ENCODE measurements around the gene TDRD10. TPM values are rescaled to one million over a fixed set of nuclear protein-coding genes. Genes with fewer than 3 reads are reported as not detected.

Gene TDRD10
- total RNA-seq, 1 experiment from 2014 or later, result 0.38 TPM

GRCh38 chr1:154567386-154568156 is 65.6 kb downstream of the TDRD10 start, which contains the start of gene CHRNB2:
TSS of gene CHRNB2 (plus strand) at chr1:154567778. CDS start at chr1:154568045, 267 bp downstream.
- Histone ChIP-seq H3K4me3 (ENCODE audit: insufficient read depth, low read depth, low read length) (peak within 1 kb of the TSS; percentile 54), H3K27me3 (ENCODE audit: control insufficient read depth, insufficient read depth, low read length) (peaks cover 7% of the 10 kb centered on the region; the same call in 1 of the 2 replicates), H3K36me3 (replicated peaks; ENCODE audit: control insufficient read depth, insufficient read depth, low read length) (no peaks in the 10 kb centered on the region)
- peak; percentile 99 for DNase-seq

DNA sequence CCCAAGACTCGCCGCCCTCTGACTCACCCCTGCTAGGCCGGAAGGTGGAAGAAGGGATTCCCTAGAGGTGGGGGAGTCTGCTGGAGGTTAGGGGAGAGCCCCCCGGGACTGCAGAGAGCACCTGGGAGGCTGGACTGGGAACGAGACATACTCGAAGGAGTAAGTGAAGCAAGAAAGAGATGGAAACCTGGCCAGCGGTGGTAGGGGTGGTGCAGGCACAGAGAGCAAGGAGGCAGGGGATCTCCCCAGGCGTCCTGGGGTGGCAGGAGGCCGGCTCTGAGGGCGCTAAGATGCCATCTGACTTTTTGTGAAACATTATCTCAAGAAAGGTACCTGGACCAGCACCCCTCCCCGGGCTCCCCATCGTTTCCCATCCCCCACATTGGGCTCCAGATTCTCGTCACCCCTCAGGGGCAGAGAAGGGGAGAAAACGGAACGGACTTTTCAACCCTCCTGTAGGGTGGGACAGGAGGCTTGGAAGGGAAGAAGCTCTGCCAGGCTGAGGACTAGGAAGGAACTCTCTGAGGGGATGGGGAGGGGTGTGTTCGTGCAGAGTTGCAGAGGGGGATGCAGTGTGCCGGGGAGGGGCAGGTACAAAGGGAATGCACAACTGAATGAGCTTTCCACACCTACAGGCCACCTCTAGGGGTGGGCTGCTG is 66.3 kb downstream of the TDRD10 start:
- H3K27me3 ChIP-seq (ENCODE audit: control insufficient read depth, insufficient read depth, low read length), result peaks cover 7% of the 10 kb centered on the region; the same call in 1 of the 2 replicates
- no peak for DNase-seq
- H3K4me3 ChIP-seq (ENCODE audit: insufficient read depth, low read depth, low read length), result peak overlapping the region; percentile 33
- no peaks in the 10 kb centered on the region for H3K36me3 ChIP-seq (replicated peaks; ENCODE audit: control insufficient read depth, insufficient read depth, low read length)

- no peak overlapping the region for H3K4me3 ChIP-seq (ENCODE audit: insufficient read depth, low read depth, low read length)
- H3K36me3 ChIP-seq (replicated peaks; ENCODE audit: control insufficient read depth, insufficient read depth, low read length), result no peaks in the 10 kb centered on the region
- peaks cover 7% of the 10 kb centered on the region; the same call in 1 of the 2 replicates for H3K27me3 ChIP-seq (ENCODE audit: control insufficient read depth, insufficient read depth, low read length)
- no peak for DNase-seq
Observed at GRCh38 chr1:154571244-154571963, 69.4 kb downstream of the TDRD10 start.

DNA sequence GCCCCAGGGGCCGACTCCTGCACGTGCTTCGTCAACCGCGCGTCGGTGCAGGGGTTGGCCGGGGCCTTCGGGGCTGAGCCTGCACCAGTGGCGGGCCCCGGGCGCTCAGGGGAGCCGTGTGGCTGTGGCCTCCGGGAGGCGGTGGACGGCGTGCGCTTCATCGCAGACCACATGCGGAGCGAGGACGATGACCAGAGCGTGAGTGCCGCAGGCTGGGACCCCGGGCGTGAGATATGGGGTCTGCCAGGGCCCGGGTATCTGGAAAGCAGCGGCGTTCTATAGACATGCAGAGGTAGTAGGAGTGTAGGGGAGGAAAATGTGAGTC is 69.9 kb downstream of the TDRD10 start:
- Histone ChIP-seq H3K36me3 (replicated peaks; ENCODE audit: control insufficient read depth, insufficient read depth, low read length) (no peaks in the 10 kb centered on the region), H3K27me3 (ENCODE audit: control insufficient read depth, insufficient read depth, low read length) (peaks cover 7% of the 10 kb centered on the region; the same call in 1 of the 2 replicates), H3K4me3 (ENCODE audit: insufficient read depth, low read depth, low read length) (no peak overlapping the region)
- DNase-seq, result peak; percentile 52

GRCh38 chr1:154572468-154573167 is 70.6 kb downstream of the TDRD10 start:
- 0 out of 2 replicates have a peak, but pooled peaks cover 2% of the 10 kb centered on the region for H3K36me3 ChIP-seq (replicated peaks; ENCODE audit: control insufficient read depth, insufficient read depth, low read length)
- H3K4me3 ChIP-seq (ENCODE audit: insufficient read depth, low read depth, low read length), result no peak overlapping the region
- peak; percentile 72 for DNase-seq
- peaks cover 7% of the 10 kb centered on the region; the same call in 1 of the 2 replicates for H3K27me3 ChIP-seq (ENCODE audit: control insufficient read depth, insufficient read depth, low read length)

GRCh38 chr1:154573168-154573510 is 71.1 kb downstream of the TDRD10 start:
- H3K36me3 ChIP-seq (replicated peaks; ENCODE audit: control insufficient read depth, insufficient read depth, low read length), result peaks cover 5% of the 10 kb centered on the region
- no peak for DNase-seq
- H3K4me3 ChIP-seq (ENCODE audit: insufficient read depth, low read depth, low read length), result no peak overlapping the region
- peaks cover 7% of the 10 kb centered on the region; the same call in 1 of the 2 replicates for H3K27me3 ChIP-seq (ENCODE audit: control insufficient read depth, insufficient read depth, low read length)

DNA sequence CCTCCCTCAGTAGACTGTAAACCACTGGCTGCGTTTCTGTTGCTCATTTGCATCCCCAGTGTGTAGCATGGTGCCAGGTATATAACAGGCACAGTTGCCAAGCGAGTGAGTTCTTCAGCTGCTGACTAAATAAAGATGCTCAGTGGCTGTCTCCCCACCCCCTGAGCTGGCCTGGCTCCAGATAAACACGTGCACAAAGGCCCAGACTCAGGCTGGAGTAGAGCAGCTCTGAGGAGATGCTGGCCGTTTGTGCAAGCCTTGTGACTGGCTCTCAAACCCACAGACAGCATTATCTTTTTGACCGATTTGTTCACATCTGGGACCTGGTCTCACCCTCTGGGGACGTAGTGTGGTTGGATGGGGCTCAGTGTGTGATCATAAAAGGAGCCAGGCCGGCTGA is 72.7 kb downstream of the TDRD10 start:
- Histone ChIP-seq H3K27me3 (ENCODE audit: control insufficient read depth, insufficient read depth, low read length) (no peaks in the 10 kb centered on the region; the same call in 1 of the 2 replicates), H3K36me3 (replicated peaks; ENCODE audit: control insufficient read depth, insufficient read depth, low read length) (peaks cover 18% of the 10 kb centered on the region), H3K4me3 (ENCODE audit: insufficient read depth, low read depth, low read length) (no peak overlapping the region)
- peak; percentile 41 for DNase-seq

GRCh38 chr1:154575147-154575927 is 73.3 kb downstream of the TDRD10 start:
- Histone ChIP-seq H3K36me3 (replicated peaks; ENCODE audit: control insufficient read depth, insufficient read depth, low read length) (peaks cover 20% of the 10 kb centered on the region), H3K27me3 (ENCODE audit: control insufficient read depth, insufficient read depth, low read length) (no peaks in the 10 kb centered on the region)
- DNase-seq, result peak; percentile 57

GRCh38 chr1:154575951-154576566 is 74.0 kb downstream of the TDRD10 start:
- no peaks in the 10 kb centered on the region for H3K27me3 ChIP-seq (ENCODE audit: control insufficient read depth, insufficient read depth, low read length)

More at GRCh38 chr1:154575147-154575927, 73.3 kb downstream of the TDRD10 start:
- H3K4me3 ChIP-seq (ENCODE audit: insufficient read depth, low read depth, low read length), result no peak overlapping the region

DNA sequence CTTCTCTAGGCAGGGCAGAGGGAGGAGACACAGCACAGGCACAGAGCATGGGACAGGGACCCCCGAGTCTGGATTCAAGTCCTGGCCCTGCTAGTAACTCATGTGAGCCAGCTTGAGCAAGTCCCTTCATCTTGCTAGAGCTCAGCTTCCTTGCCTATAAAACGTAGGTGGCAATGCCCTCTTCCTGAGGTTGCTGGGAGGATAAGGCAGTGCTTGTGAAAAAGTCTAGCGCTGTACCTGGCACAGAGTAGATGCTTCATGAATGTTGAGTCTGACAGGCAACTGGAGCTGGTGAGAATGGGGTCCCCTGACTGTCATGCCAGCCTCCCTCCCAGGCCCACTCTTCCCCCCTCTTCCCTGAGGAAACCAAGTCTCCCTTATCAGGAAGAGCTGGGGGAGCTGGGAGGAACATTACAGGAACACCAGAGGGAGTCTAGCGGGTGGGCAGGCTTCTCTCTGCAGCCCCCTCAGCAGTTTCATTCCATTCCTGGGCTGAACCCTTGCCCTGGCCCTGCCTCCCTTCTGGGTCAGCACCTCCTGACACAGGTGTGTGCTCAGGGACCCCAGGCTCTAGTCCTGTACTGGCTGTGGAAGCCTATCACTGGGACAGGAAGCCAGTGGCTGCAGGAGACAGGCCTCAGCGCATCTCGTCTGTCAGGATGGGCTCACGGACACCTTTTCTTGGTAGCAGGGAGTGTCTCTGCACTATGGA is 75.5 kb downstream of the TDRD10 start:
- no peak for DNase-seq
- Histone ChIP-seq H3K4me3 (ENCODE audit: insufficient read depth, low read depth, low read length) (no peak overlapping the region), H3K27me3 (ENCODE audit: control insufficient read depth, insufficient read depth, low read length) (no peaks in the 10 kb centered on the region), H3K36me3 (replicated peaks; ENCODE audit: control insufficient read depth, insufficient read depth, low read length) (peaks cover 29% of the 10 kb centered on the region)

More at GRCh38 chr1:154575951-154576566, 74.0 kb downstream of the TDRD10 start:
- DNase-seq, result no peak
- H3K36me3 ChIP-seq (replicated peaks; ENCODE audit: control insufficient read depth, insufficient read depth, low read length), result peaks cover 24% of the 10 kb centered on the region
- H3K4me3 ChIP-seq (ENCODE audit: insufficient read depth, low read depth, low read length), result no peak overlapping the region

GRCh38 chr1:154578058-154578418 is 76.0 kb downstream of the TDRD10 start:
- Histone ChIP-seq H3K4me3 (ENCODE audit: insufficient read depth, low read depth, low read length) (no peak overlapping the region), H3K27me3 (ENCODE audit: control insufficient read depth, insufficient read depth, low read length) (no peaks in the 10 kb centered on the region), H3K36me3 (replicated peaks; ENCODE audit: control insufficient read depth, insufficient read depth, low read length) (peaks cover 34% of the 10 kb centered on the region)
- DNase-seq, result no peak

DNA sequence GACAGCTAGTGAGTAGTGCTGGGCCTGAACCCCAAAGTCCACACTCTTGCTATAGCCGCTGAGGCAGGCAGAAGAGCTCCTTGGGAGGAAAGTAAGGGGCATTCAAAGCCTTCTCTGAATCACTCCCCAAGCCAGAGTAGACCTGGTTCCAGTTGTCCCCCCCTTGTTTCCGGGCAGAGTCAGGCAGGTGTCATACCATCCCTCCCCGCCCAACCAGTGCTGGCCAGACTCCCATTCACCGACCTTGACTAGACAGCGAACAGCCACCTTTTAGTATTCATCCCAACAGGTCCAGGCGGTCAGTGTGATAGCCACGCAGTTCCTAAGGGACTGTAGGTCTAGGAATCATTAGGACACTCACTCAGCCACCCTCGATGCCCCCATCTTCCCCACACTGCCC is 77.4 kb downstream of the TDRD10 start:
- Histone ChIP-seq H3K27me3 (ENCODE audit: control insufficient read depth, insufficient read depth, low read length) (no peaks in the 10 kb centered on the region), H3K4me3 (ENCODE audit: insufficient read depth, low read depth, low read length) (no peak overlapping the region), H3K36me3 (replicated peaks; ENCODE audit: control insufficient read depth, insufficient read depth, low read length) (peaks cover 46% of the 10 kb centered on the region)
- DNase-seq, result no peak

- no peaks in the 10 kb centered on the region for H3K27me3 ChIP-seq (ENCODE audit: control insufficient read depth, insufficient read depth, low read length)
- DNase-seq, result no peak
- peaks cover 70% of the 10 kb centered on the region for H3K36me3 ChIP-seq (replicated peaks; ENCODE audit: control insufficient read depth, insufficient read depth, low read length)
- H3K4me3 ChIP-seq (ENCODE audit: insufficient read depth, low read depth, low read length), result no peak overlapping the region
Observed at GRCh38 chr1:154581766-154582165, 79.7 kb downstream of the TDRD10 start.

Measured in H7 (cell line).